HuH-7 (cell line): ENCODE measurements around the gene CERS6.

ENCODE experiments used
- DNase-seq: peaks from one replicate; pipeline ENCODE4 v3.0.0; 2011; ENCODE audit warnings: low spot score

CERS6 gene

DNA sequence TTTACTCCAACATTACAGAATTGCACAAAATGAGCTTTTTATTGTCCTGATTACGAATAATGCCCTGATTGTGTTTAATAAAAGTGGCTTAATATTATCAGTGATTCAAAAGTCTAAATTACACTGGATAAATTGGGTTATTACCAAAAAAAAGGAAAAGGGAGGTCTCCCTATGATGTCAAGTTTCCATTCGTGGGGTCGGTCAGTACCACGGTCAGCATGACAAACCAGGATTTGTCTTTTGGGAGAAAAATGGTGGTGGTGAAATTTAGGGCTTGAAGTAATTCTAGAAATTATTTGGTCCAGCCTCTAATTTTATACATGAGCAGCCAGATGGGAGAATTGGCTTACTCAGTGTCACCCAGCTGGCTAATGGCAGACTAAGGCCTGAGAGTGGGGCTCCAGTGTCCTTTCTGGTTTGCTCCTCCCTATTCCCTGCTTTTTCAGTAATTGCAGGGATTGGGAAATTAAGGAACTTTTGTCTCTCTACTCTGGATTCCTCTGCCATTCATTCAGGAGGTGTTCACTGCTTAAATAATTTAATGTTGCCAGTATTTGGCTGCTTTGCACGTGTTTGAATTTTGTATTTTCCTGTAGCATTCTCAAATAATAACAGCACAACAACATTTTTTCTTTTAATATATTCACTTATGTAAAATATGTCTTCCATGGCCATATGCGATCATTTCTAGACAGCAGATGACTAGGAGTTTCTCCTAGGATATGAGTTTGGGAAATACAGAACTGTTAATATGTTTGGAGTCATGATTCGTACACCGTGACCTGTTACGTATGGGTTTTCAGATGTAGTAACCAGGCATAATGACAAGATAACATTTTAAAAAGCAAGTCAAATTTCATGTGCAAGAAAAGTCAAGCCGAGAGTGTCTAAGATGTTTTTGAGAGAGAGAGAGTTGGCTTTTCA lies 217.5 kb downstream of the CERS6 start:
- no peak for DNase-seq

DNA sequence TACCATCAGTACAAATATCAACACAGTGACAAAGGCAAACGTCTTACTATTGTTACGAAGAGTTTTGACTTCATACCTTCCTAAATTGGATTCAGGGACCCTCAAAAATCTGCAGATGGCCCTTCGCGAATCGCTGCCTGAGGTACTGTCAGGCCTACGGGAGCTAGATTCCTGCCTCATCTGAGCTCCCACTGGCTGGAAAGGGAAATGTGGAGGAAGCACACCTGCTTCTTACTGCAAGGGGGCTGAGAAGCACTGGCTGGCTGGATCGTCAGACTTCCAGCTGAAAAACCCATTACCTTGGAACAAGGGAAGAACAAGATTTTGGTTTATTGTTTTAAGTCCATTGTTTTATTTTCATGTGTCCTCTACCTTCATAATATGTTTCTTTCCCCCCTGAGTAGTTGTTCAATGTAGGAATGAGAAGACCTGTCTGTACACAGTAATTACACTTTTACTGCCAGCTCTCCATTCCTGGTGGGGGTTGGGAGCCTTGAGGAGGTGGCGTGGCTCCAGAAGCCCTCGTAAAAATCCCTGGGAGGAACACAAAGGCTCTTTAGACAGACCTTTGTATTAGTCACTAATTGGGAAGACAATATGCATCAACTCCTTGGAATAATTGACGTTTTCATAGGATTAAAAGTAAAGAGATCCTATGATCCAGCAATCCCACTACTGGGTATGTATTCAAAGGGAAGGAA lies 222.2 kb downstream of the CERS6 start:
- no peak for DNase-seq

DNA sequence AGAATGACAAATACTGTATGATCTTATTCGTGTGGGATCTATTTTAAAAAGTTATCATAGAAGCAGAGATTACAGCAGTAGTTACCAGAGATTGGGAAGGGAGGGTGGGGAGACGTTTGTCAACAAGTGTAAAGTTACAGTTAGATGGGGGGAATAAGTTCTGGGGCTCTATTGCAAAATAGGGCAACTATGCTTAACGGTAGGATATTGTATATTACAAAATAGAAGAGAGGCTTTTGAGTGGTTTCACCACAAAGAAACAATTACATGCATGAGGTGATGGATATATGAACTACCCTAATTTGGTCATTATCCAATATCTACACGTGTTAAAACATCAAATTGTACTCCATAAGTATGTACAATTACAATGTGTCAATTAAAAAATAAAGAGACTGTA lies 223.0 kb downstream of the CERS6 start:
- DNase-seq: no peak

DNA sequence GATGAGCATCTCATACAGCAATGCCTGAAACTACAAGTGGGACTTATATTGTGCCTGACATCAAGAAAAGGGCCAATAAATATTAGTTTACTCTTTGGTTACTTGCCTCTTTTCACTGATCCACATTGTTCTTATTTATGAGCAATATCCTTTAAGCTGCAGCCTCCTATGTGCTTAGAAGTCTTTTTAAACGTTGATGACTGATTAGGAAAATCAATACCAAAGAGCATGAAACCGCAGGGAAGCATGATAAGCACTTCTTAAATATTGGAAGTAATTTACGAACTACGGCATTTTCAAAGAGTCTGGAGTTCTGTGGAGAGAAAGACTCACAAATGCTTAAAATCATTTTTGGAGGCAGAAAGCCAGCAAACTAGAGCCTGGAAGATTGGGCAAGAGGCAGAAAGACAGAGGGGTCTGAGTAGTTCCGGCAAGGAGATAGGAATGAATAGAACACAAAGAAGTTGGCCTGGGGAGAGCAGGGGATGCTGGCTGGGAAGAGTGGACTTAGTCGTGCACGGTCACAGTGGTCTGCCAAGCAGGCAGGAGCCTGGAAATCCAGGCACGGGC lies 223.8 kb downstream of the CERS6 start:
- no peak for DNase-seq

DNA sequence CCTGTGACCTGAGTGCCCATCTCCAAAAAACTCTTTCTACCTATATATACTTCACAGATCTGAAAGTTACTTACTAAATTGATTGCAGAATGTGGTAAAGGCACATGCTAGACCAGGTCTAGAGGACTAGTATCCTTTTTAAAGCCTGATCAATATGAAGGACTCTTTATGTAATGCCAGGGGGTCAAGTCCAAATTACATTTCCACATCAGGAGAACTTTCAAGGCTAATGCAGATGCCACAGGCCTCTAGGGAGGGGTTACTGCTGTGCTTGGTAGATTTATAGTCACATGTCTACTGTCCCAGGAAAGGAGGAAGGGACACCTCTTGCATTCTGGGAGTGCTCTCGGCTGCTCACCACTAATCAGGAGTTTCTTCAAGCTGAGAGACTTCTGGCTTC lies 227.9 kb downstream of the CERS6 start:
- no peak for DNase-seq

DNA sequence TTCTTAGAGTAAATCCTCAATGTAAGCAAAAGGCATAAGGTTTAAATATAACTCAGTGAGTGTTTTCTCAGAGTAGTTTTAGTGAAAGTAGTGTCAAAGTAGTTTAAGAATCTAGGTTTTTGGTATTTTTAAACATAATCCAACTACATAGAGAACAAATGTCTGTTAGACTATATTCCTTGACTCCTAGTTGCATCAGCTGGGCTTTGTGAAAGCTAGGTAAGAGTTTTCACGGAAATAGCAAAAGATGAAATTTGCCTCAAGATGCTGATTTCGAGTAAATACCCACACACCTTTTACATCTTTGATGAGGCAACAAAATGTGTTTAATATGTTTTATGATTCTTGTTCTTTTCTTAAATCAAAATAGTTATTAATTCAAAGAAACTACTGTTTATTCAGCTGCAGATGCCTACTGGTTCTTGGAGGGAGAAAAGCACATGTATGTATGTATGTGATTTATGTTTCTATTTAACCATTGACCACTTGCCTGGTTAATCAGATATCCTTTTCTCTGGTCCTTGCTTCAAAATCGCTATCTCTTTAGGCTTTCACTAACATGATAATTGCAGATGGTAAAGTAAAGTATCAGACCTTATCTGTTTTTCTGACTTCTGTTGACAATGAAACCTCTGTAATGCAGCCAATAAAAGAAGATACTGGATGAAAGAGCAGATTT lies 229.0 kb downstream of the CERS6 start:
- DNase-seq: no peak

DNA sequence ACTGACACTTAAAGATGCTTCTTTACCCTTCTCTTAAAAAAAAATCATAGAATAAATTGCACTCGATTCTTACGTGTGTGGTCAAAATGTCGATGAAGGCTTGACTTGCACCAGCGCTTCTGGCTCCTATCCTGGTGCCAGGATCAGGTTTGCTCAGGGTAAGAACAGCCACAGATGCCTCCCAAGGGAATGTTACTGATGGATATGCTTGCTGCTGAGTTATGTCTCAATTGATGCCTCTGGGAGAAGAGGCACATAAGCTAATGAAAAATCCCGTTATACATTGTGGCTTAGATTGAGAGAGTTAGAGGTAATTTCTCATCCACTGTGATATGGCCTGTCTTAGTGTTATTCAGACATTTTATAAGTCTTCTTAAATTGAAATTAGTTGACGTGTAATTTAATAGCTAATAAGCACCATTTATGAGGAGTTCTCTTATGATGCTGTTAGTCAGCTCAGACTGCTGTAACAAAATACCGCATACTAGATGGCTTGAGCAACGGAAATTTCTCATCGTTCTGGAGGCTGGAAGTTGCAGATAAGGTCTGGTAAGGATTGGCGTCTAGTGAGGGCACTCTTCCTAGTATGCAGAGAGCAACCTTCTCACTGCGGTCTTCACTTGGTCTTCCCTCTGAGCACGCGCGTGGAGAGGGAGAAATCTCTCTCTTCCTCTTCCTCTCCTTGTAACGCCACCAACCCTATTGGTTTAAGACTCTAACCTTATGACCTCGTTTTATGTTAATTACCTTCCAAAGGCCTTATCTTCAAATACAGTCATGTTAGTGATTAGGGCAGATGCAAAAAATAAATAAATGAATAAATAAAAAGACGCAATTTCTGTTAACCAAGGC lies 229.8 kb downstream of the CERS6 start:
- DNase-seq: no peak

DNA sequence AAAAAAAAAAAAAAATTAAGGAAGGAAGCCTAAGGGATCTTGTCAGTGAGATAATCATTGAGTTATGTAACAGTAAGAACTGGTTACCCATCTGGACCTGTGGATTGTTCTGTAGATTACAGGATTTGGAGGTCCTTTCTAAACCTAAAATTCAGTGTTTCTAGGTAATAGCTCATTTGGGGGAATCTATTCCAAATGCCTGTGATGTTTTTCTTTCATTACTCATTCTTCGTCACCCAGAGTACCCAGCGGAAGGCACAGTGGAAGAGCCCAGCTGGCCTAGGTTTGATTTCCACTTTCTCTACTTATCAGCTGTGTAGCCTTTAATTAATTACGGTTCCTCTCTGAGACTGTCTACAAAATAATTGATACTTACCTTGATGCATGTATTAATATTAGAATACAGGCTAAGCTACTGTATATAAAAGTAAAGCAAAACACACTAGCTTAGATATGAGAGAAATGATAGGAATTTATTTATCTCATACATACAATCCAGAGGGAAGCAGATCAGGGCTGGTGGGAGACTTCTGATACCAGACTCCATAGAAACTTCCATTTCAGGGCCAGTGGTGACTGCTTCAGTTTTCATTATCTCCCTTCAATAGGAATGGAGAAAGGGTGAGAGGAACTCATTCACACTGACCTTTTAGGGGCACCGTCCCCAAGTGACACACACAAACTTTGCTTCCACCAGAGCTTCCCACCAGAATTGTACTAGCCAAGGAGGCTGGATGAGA lies 230.6 kb downstream of the CERS6 start:
- no peak for DNase-seq

DNA sequence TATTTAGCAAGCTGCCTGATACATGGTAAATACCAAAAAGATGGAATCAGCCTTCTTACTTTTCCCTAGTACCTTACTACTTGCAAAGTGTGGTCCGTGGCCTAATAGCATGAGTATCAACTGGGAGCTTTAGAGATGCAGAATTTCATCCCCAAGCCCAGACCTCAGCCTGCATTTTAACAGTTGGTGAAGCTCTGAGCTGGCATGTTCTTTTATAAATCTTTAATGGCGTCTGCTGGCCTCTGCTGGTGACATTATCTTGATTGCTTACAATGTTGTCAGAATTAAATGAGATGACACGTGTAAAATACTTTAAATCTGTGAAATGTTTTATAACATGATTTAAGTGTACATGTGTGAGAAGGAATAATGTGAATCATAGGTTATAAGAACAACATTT lies 231.2 kb downstream of the CERS6 start:
- DNase-seq: no peak

DNA sequence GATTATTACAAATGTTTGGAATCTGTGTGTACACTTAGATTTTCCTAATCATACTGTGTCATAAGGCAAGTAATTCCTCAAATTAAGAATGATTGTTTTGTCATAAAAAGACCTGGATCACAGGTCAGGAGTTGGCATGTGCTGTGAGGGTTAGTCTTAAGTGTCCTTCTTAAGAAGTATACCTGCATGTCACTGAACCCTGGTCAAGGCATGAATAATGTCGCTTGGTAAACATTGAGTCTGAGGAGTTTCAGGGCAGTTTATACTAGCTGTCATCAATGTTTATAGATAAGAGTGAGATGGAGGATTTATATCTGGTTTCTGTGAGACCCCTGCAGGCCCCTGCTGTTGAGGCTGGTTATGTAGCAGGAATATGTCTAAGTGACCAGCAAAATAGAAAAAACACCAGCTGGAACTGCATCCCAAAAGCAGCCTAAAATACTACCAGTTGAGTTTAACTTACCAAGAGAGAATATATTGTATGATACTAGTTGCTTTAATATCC lies 234.4 kb downstream of the CERS6 start:
- DNase-seq: no peak

DNA sequence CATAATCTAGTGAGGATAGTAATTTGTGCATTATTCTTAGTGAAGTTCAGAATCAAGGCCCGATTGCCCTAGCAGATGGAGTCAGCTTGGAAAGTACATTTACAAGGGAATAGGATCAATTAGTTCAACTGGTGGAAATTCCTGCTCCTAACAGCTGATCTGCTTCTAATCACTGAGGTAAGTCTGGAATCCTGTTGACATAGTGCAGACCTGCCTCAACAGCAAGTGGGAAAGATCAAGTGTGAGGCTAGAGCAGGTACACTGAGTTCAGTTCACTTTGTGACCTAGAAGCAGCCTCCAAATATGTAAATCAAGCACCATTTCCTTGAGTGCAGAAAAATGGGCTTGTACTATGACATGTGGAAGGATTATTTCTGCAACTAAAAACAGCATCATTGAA lies 235.1 kb downstream of the CERS6 start:
- DNase-seq: no peak

DNA sequence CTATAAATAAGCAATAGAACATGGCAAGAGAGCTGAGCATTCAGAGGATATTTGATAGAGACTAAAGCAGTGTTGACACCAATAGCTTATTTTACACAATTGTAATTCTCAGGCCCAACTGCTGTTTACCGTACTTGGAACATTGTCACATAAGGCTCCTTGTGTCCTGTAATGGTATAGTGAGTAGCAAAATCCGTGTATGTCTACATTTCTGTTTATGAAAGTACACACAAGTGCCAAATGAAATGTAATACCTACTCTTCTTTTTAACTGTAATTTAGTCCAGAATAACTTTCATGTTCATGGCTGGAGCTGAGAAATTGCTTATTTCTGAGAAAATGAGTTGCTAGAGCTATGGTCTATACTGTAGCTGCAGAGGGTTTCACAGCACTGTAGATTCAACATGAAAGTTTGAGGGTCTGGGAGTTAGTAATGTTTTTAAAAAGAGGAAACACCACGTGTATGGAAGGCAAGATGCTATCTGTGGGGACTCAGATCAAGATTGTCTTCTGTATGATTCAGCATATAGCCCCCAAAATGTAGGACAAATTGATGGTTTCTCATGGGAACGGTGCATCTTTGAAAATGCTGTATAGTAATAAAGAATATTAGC lies 236.2 kb downstream of the CERS6 start:
- DNase-seq: no peak

DNA sequence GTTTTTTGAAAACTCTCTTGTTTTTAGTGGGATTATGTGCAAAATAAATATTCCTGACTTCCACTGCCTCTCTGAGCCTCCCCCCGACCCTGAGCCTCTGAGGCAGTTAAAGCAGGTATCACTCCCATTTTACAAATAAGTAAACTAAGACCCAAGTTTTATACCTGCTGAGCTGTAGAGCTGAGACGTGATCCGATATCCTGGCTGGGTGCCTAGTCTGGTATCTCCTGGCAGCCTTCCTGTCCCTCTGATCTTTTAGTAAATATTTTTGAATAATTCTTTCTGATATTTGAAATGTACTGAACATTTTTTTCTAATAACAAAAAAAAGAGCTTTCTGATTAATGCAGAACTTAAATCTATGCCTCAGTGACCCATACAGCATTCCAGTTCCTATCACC lies 238.1 kb downstream of the CERS6 start:
- DNase-seq: no peak

DNA sequence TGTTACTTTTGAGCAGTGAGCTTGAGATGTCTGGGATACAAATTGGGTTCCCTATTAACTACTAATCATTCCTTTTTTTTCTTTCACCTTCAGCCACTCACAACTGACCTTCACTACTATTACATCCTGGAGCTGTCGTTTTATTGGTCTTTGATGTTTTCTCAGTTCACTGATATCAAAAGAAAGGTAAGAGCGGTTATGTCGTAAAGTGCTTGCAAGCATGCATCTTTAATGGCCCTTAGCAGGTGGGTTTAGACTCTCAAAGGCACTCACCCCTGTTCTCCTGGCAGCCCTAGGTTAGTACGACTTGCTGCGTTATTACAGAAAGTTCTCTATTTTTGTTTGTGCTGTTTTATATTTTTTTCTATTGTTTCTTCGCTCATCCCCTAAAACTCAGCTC lies 238.8 kb downstream of the CERS6 start:
- no peak for DNase-seq

DNA sequence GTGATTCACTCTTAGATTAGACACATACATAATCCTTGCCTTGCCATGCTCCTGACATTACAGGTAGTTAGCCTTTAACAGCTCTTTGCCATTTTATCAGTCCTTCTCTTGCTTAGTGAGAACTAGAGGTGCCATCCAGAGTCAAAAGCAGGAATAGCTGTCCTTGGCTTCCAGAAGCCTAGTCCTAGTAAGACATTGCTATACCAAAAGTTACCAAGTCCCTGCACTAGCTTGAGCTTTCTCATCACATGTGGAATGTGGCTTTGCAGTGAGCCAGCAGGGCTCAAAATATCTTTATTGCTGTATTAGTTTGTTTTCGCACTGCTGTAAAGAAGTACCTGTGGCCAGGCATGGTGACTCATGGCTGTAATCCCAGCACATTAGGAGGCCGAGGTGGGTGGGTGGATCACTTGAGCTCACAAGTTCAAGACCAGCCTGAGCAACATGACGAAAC lies 241.6 kb downstream of the CERS6 start:
- no peak for DNase-seq

DNA sequence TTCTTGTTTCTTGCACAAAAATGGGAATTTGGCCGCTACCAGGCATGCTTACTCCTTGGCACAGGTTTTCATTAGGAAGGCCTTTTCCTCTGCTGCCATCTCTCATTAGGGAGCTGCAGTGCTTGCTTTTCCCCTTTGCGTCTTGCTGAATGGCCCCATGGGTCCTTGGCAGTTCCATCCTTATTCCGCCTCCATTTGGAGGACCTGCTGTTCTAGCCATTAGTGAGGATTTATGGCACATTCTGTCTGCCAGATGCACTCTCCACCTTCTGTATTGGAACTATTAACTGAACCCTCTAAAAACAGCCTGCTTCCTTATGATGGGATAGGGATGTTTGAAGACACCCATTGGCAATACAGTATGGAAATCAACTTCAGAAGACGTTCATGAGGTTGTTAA lies 242.9 kb downstream of the CERS6 start:
- no peak for DNase-seq

DNA sequence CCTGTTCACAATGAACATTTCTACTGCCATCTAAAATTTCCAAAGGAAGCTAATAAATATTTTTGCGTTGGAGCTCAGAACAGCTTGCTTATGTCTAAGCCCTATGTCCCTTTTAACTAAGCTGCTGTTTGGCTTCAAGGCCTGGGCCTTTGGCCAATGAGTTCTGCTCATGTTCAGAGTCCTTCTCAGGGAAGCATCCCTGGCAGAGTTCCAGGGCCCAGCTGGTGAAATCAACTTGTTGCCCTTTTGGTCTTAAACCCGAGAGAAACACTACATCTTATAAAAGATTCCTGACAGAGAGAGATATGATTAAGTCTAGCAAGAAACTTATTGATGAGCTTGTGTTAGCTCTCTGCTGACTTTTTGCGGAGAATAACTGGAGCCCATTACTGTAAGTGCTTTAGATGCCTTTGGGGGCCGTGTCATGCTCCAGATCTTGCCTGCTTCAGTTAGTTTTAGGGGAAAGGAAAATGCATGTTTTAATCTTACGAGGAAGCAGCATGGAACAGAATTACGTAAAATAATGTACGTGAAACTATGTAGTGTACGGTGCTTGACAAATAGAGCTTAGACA lies 243.9 kb downstream of the CERS6 start:
- no peak for DNase-seq

DNA sequence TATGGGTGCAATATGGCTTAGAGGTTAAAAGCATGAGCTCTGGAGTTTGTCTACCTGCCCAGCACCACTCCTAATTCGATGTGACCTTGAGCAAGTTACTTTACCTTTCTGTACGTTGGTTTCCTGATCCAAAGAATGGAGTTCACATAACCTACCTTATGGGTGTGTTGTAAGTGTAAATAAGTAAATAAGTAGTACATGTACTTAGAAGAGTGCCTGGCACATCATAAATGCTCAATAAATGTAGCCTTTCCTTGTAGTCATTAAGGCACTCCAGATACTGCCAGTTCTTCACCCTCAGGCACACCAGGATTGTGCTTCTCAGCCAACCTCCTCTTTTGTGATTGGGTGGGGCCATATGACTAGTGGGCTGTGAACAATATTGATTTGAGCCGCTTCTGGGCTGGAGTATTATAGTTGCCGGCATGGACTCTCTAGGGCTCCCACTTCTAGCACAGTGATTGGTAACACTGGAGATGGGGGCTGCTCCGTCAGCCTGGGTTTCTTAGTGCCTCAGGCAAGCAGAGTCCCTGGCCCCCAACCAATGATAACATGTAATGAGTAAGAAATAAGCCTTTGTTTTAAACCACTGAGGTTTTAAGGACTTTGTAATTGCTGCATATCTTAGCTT lies 244.7 kb downstream of the CERS6 start:
- DNase-seq: no peak

DNA sequence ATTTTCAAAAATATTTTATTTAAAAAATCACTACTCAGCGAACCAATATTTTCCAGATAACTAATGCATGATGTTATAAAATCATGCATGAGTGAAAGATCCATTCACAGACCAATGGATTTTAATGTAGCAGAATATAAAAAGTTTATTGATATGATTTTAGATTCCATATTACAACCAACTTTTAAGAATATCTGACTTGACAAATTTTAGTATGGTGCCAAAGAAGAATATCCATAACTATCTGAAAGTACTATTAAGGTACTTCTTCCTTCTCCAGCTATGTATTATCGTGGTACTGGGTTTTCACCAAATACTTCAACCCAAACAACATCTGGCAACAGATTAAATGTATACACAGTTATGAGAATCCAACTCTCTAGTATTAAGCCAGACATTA lies 246.5 kb downstream of the CERS6 start:
- DNase-seq: no peak
